H7 (cell line): ENCODE data around the gene ZNF354B. TPM values are rescaled to one million over a fixed set of nuclear protein-coding genes. Genes with fewer than 3 reads are reported as not detected.
"Not testable (repeated sequence)": the region's sequence is repeated elsewhere in the genome, so short reads cannot be mapped to it uniquely, and the experiment has no call there.

ENCODE experiments used
- DNase-seq: peaks from one replicate; pipeline ENCODE4 v3.0.0; 2012
- H3K27me3 ChIP-seq: 2 replicates; pipeline ENCODE4 v1.6.0; 2011; ENCODE audit warnings: mild to moderate bottlenecking, low read length; ENCODE audit not compliant: control insufficient read depth, insufficient read depth
- H3K36me3 ChIP-seq: replicated peaks from 2 replicates; pipeline ENCODE4 v1.5.1; 2011; ENCODE audit warnings: low read length; ENCODE audit not compliant: control insufficient read depth, insufficient read depth
- H3K4me3 ChIP-seq: 2 replicates; pipeline ENCODE4 v1.5.1; 2011; ENCODE audit warnings: low read depth, mild to moderate bottlenecking, control low read depth, low read length, moderate library complexity; ENCODE audit not compliant: insufficient read depth
- total RNA-seq: library from RNA; depleted of rRNA; stranded (reverse); fragments of >200 nt; shearing (Covaris generic); gene quantifications from 2 replicates; pipeline ENCODE4 v1.2.3, GENCODE V29; 2014

The ZNF354B gene
- total RNA-seq, 1 experiment from 2014 or later, result 2.7 TPM

DNA sequence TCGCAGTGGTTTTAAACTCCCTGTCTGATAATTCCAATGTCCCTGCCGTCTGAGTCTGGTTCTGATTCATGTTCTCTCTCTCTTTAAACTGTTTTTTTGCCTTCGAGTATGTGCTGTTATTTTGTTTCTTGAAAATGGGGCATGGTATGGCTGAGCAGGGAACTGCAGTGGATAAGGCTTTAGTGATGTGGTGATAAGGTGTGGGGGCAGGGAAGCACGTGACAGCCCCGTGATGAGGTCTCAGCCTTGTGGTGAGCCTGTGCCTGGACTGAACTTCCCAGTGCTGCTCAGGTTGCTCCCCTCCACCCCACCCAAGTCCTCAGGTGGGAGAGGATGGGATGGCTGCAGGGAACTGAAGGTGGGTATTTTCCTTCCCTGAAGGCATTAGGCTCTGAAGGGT is 5.5 kb upstream of the ZNF354B start:
- no peaks in the 10 kb centered on the region for H3K36me3 ChIP-seq
- no peaks in the 10 kb centered on the region for H3K27me3 ChIP-seq
- DNase-seq, result no peak
- H3K4me3 ChIP-seq, result no peak overlapping the region

DNA sequence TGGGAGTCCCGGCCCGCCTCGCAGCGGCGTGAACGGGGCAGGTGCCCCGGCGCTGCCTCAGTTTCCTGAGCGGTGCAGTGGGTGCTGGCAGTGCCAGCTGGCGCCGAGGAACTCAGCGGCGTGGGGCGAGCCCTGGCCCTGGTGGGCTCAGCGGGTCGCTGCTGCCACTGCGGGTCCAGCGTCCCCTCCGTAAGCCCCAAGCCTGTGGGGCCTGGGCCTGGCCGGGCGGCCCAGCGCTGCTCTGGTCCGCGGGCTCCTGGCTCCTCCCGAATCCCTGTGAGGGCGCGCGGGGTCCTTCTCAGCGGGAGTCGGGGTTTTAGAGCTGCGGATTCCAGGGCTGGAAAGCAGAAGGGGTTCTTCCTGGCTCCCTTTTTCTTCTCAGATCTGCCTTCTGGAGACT is 862 bp downstream of the ZNF354B start:
- H3K36me3 ChIP-seq, result not testable (repeated sequence)

DNA sequence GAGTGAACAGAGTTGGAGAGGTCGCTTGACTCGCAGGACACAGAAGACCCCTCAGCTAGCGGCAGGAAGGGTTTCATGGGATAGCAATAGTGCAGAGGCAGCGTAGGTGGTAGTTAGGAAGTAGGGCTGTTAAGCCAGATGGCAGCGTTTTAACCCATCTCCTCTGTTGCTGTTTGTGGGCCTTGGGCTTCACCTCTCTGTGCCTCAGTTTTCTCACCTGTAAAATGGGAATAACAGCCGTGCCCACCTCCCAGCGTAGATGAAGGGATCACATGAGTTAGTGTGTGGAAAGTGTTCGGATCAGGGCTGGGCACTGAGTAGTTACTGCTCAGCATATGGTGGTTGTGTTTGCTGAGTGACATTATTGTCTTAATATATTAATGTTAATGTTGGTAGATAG is 1.9 kb downstream of the ZNF354B start:
- Histone ChIP-seq H3K36me3 (peaks cover 4% of the 10 kb centered on the region; the same call in 1 of the 2 replicates), H3K27me3 (no peaks in the 10 kb centered on the region; the same call in 1 of the 2 replicates), H3K4me3 (no peak overlapping the region)
- DNase-seq, result no peak

More for the DNA sequence above, 862 bp downstream of the ZNF354B start:
- H3K4me3 ChIP-seq, result peak overlapping the region; percentile 62
- DNase-seq, H3K27me3 ChIP-seq: not testable (repeated sequence)

DNA sequence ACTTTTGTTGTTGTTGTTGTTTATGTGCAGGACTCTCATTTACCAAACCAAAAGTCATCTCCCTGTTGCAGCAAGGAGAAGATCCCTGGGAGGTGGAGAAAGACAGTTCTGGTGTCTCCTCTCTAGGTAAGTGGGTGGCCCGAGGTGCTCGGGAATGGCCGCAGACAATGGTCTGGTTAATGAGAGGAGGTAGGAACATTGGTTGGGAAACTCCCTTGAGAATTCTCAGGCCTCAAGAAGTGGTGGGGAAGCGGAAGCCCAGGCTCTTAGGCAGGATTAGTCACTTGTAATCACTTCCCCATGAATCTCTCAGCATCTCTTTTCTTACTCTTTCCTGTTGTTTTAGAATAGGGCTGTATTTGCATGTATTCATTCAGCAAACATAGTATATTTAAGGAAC is 7.2 kb downstream of the ZNF354B start:
- Histone ChIP-seq H3K27me3 (no peaks in the 10 kb centered on the region), H3K36me3 (peaks cover 9% of the 10 kb centered on the region), H3K4me3 (no peak overlapping the region)
- DNase-seq, result no peak

DNA sequence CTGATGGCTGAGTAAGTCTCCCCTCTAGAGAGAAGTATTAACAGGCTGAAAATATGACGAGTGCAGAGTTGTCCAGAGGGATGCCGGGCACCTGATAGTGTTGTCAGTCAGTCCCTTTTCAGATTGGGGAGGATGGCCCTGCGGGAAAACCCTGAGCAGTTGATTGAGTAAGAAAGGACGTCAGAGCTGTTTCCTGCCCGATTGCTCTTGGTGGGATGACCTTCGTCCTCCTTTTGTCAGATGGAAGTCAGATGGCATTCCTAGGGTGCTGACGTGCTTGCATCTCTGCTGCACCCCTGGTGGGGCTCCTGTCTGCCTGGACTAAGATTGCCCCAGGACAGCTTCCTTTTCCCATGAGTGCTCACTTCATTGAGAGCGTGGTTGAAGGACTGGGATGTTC is 9.8 kb downstream of the ZNF354B start:
- Histone ChIP-seq H3K4me3 (no peak overlapping the region), H3K36me3 (peaks cover 7% of the 10 kb centered on the region)

DNA sequence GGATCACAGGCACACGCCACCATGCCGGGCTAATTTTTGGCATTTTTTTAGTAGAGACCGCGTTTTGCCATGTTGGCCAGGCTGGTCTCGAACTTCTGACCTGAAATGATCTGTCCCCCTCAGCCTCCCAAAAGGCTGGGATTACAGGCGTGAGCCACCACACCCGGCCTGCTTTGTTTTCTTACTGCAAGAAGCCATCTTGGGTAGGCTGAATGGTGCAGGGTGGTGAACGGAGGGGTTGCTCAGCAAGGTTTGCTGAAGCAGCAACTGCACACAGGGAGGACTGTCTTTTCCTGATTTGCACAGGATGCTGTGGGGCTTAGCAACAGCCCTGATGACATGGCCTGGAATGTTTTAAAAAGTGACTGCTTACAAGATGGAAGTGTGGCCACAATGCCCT is 10.7 kb downstream of the ZNF354B start:
- H3K4me3 ChIP-seq, result no peak overlapping the region
- H3K36me3 ChIP-seq, result peaks cover 9% of the 10 kb centered on the region
- no peak for DNase-seq
- H3K27me3 ChIP-seq, result no peaks in the 10 kb centered on the region

More for the DNA sequence above, 9.8 kb downstream of the ZNF354B start:
- H3K27me3 ChIP-seq, result no peaks in the 10 kb centered on the region
- no peak for DNase-seq

DNA sequence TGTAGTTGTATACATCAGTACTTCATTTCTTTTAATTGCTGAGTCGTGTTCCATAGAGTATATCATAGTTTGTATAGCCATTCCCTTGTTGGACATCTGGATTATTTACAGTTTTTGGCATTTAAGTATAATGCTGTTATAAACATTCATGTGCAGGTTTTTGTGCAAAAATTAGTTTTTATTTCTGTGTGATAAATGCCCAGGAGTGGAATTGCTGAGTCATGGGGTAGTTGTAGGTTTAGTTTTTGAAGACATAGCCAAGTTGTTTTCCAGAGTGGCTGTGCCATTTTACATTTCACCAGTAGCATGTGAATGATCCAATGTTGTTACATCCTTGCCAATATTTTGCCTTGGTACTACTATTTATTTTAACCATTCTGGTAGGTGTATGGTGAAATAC is 12.5 kb downstream of the ZNF354B start:
- no peak for DNase-seq
- H3K27me3 ChIP-seq, result no peaks in the 10 kb centered on the region
- peaks cover 7% of the 10 kb centered on the region for H3K36me3 ChIP-seq
- H3K4me3 ChIP-seq, result no peak overlapping the region

DNA sequence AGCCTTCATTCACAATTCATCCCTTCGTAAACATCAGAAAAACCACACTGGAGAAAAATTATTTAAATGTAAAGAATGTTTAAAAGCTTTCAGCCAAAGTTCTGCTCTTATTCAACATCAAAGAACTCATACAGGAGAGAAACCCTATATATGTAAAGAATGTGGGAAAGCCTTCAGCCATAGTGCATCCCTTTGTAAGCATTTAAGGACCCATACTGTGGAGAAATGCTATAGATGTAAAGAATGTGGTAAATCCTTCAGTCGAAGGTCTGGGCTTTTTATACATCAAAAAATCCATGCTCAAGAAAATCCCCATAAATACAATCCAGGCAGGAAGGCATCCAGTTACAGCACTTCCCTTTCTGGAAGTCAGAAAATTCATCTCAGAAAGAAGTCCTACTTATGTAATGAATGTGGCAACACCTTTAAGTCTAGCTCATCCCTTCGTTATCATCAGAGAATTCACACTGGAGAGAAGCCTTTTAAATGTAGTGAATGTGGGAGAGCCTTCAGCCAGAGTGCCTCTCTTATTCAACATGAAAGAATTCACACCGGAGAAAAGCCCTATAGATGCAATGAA is 23.5 kb downstream of the ZNF354B start:
- not testable (repeated sequence) for H3K36me3 ChIP-seq, H3K4me3 ChIP-seq, H3K27me3 ChIP-seq, DNase-seq

DNA sequence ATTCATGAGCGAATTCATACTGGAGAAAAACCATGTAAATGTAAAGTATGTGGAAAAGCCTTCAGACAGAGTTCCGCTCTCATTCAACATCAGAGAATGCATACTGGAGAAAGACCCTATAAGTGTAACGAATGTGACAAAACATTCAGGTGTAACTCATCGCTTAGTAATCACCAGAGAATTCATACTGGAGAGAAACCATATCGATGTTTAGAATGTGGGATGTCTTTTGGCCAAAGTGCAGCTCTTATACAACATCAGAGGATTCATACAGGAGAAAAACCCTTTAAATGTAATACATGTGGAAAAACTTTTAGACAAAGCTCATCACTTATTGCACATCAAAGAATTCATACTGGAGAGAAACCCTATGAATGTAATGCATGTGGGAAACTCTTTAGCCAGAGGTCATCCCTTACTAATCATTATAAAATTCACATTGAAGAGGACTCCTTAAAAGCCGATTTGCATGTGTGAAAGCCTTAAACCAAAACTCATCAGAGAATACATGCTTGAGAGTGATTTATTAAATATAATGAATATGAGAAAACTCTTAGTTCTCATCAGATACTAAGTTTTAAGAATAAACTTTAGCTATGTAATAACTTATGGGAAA is 24.2 kb downstream of the ZNF354B start:
- DNase-seq, result no peak
- Histone ChIP-seq H3K27me3 (no peaks in the 10 kb centered on the region), H3K36me3 (peaks cover 9% of the 10 kb centered on the region), H3K4me3 (no peak overlapping the region)

DNA sequence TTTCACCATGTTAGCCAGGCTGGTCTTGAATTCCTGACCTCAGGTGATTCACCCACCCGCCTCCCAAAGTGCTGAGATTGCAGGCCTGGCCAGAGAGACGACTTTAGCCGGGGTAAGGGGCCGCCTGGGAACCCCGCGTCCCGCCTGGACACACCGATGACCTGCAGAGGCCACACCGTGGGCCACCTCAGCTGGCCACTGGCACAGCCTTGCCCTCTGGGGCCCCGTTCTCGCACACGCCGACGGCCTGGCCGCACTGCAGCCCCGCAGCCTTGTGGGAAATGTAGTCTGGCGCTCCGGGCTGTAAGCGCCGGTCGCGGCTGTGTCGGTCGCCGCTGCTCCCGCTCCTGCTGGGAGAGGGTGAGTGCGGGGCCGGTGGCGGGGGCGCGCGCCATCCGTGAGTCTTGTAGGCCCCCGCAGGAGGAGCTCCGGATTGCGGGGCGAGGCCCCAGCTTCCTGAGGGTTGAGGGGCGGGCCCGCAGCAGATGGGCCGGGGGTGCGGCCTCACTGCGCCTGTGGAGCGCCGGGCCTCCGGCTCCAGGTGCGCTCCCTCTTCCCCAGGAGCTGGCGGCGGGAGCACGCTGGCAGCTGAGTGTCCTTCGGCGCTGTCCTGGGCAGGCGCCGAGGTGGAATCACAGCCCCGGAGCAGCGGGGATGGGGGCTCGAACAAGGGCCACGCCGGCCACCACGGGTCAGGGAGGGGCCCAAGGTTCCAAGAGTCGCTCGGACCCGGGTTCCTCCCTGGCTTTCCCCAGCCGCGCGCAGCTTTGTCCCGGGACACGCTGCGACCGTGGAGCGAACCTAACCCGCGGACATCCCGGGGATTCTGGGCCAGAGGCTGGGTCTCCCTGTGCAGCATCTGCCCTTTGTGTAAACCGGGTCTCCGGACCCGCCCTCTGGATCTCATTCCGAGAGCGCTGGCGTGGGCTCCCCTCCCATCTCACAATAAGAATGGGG is 36.1 kb downstream of the ZNF354B start, which contains the start of gene ZFP2:
Gene ZFP2 (plus strand): TSS at position 299 of the 957 bp plus-strand sequence. CDS start 35,401 bp downstream, outside the sequence.
- Histone ChIP-seq H3K36me3 (no peaks in the 10 kb centered on the region), H3K27me3 (no peaks in the 10 kb centered on the region; the same call in 1 of the 2 replicates), H3K4me3 (peak within 1 kb of the TSS; percentile 86)
- peak; percentile 88 for DNase-seq

DNA sequence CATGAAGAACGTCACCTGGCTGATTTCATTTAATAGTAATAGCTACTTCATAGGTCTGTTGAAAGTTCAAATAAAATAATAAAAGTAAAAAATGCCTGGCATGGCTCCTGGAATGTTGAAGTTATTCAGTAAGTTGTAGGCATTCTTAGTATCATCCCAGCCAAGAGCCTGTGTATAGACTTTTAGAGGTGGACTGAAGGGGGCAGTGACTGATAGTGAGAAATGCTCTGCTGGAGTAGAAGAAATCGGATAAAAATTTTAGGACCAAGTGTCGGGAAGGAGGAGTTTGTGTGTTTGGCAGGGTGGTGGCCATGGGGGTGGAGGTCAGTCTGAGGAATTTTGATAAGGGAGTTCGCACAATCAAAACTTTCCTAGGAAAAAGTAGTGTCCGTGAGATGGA is 39.5 kb downstream of the ZNF354B start:
- H3K4me3 ChIP-seq, result no peak overlapping the region
- DNase-seq, result no peak
- no peaks in the 10 kb centered on the region; the same call in 1 of the 2 replicates for H3K27me3 ChIP-seq
- no peaks in the 10 kb centered on the region for H3K36me3 ChIP-seq

DNA sequence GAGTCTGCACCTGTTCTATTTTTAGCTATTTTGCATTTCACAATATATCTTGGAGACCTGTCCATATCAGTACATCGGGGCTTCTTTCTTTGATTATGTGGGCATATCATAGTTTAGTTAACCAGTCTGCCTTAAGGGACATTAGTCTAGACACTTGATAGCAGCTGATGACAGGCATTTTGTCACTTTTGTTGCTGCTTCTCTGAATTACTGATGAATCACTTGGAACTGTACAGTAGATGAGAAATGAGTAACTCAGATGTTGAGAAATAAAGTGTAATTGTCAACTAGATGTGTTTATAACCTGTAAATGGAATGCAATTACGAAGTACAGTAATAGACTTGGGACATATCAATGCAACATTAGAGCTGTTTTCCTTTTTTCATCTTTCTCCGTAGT is 43.1 kb downstream of the ZNF354B start:
- no peak overlapping the region for H3K4me3 ChIP-seq
- H3K36me3 ChIP-seq, result no peaks in the 10 kb centered on the region
- no peaks in the 10 kb centered on the region for H3K27me3 ChIP-seq
- no peak for DNase-seq

DNA sequence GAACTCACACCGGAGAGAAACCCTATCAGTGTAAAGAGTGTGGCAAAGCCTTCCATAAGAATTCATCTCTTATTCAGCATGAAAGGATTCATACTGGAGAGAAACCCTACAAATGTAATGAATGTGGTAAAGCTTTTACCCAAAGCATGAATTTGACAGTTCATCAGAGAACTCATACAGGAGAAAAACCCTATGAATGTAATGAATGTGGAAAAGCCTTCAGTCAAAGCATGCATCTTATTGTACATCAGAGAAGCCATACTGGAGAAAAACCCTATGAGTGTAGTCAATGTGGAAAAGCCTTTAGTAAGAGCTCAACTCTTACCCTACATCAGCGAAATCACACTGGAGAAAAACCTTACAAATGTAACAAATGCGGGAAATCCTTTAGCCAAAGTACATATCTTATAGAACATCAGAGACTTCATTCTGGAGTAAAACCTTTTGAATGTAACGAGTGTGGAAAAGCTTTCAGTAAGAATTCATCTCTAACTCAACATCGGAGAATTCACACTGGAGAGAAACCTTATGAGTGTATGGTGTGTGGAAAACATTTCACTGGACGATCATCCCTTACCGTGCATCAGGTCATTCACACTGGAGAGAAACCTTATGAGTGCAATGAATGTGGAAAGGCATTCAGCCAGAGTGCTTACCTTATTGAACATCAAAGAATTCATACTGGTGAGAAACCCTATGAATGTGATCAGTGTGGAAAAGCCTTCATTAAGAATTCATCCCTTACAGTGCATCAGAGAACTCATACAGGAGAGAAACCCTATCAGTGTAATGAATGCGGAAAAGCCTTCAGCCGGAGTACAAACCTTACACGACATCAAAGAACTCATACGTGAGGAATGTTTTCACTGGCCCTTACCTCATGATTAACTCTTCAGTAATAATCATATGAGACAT is 72.3 kb downstream of the ZNF354B start:
- H3K4me3 ChIP-seq, result no peak overlapping the region
- no peaks in the 10 kb centered on the region for H3K27me3 ChIP-seq
- no peaks in the 10 kb centered on the region for H3K36me3 ChIP-seq
- no peak for DNase-seq
